GM12892 (cell line): Measurements from ENCODE around the gene ACCS.

Source experiments
- POLR2A ChIP-seq: IDR thresholded peaks from 2 replicates; pipeline ENCODE4 v1.6.1; 2011; ENCODE audit warnings: low read depth, low read length, control low read depth
- POLR2AphosphoS5 ChIP-seq: IDR thresholded peaks from 2 replicates; pipeline ENCODE4 v1.6.1; 2011; ENCODE audit warnings: low read depth, low read length, control low read depth
- TAF1 ChIP-seq: IDR thresholded peaks from 2 replicates; pipeline ENCODE4 v1.6.1; 2011; ENCODE audit warnings: low read depth, mild to moderate bottlenecking, control low read depth, low read length, borderline replicate concordance

GRCh38 chr11:44085330-44085729 is 19.3 kb downstream of the ACCS start:
- TF ChIP-seq POLR2AphosphoS5 (no peak), POLR2A (no peak), TAF1 (no peak)
